HG03025 (cell line): ENCODE results near the gene CDC34.

Experiments used
- ATAC-seq: cut with Tn5 transposase; IDR thresholded peaks from one replicate; pipeline ENCODE4 v1.9.1; 2021; ENCODE audit warnings: mild to moderate bottlenecking, moderate library complexity; ENCODE audit not compliant: unreplicated experiment, low FRiP score

CDC34 gene

GRCh38 chr19:518598-519231 is 12.8 kb upstream of the CDC34 start:
- no peak for ATAC-seq

GRCh38 chr19:519449-519865 is 12.1 kb upstream of the CDC34 start:
- ATAC-seq, result no peak

- ATAC-seq, result no peak
These were observed 8.8 kb upstream of the CDC34 start for GRCh38 chr19:522726-523125.

- no peak for ATAC-seq
These were observed 7.4 kb upstream of the CDC34 start for GRCh38 chr19:524062-524674.

GRCh38 chr19:525029-525428 is 6.5 kb upstream of the CDC34 start:
- ATAC-seq, result no peak

GRCh38 chr19:525857-526419 is 5.6 kb upstream of the CDC34 start:
- ATAC-seq, result no peak

GRCh38 chr19:530134-531008 is 1.2 kb upstream of the CDC34 start:
- no peak for ATAC-seq

- peak; percentile 48 for ATAC-seq
These were observed 379 bp upstream of the CDC34 start for GRCh38 chr19:531009-531752.

GRCh38 chr19:532561-533363 is 1.2 kb downstream of the CDC34 start:
- ATAC-seq, result no peak

- no peak for ATAC-seq
These were observed 2.0 kb downstream of the CDC34 start for GRCh38 chr19:533364-534058.

- ATAC-seq, result no peak
These were observed 2.5 kb downstream of the CDC34 start for GRCh38 chr19:534088-534487.

- ATAC-seq, result no peak
These were observed 3.7 kb downstream of the CDC34 start for GRCh38 chr19:535017-535835.

GRCh38 chr19:536031-536880 is 4.7 kb downstream of the CDC34 start:
- no peak for ATAC-seq

- ATAC-seq, result no peak
These were observed 5.4 kb downstream of the CDC34 start for GRCh38 chr19:536881-537404.

- ATAC-seq, result no peak
These were observed 7.3 kb downstream of the CDC34 start for GRCh38 chr19:538641-539428.

- ATAC-seq, result no peak
These were observed 8.0 kb downstream of the CDC34 start for GRCh38 chr19:539429-540030.
